CD4-positive, alpha-beta T cell treated with Interleukin-15 for 4 hours (primary cell): Measurements from ENCODE around the gene SLC9C1.
A peak's percentile ranks its signal among the peaks of the same experiment; 100 is the strongest.
"Not testable (repeated sequence)": the region's sequence is repeated elsewhere in the genome, so short reads cannot be mapped to it uniquely, and the experiment has no call there.

ENCODE experiments used
- DNase-seq: peaks from one replicate; pipeline ENCODE4 v3.0.0-alpha.2; 2020; ENCODE audit warnings: low spot score

SLC9C1 gene

DNA sequence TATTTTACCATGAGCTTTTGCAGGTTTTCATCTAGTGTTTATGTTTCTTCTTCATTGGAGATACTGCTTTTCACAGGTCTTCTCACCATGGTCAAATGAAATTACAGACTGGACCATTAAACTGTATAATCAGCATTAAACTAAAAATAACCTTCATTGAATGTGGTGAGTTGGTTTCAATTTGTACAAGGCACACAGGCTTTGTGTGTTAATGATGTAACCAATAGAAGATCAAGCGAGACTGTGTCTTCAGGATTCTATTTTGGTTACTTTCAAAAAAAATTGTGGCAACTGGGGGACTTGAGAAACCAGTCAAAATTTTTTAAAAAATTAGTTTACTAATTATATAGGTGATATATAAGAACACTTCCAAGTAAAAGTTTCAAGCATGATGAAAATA, 106.7 kb downstream of the SLC9C1 start:
- DNase-seq = no peak

DNA sequence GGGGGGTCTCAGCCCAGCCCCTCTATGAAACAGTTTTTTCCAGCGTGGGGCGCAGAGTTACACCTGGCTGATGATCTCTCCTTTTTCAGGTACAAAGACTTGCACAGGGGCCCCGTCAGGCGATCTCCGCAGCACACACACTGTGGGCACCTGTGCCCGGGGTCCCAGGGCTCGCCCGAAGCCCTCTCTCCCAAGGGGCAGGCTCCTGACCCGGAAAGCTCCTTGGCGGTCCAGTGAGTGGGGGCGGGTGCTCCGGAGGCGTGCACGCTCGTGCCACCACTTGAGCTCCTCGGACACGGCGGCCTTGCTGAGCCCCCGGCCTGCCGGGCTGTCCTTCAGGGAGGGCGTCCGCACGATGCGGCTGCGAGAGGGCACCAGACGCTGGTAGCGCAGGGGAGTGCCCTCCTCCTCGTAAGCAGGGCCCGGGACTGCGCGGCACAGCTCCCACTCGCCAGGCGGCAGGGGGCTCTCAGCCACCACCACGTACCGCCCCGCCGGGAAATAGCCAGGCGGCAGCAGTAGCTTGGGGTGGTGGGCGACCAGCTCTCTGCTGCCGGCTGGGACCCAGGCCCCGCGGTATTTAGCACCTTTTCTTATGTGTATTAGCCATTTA, 108.5 kb downstream of the SLC9C1 start:
- not testable (repeated sequence) for DNase-seq

DNA sequence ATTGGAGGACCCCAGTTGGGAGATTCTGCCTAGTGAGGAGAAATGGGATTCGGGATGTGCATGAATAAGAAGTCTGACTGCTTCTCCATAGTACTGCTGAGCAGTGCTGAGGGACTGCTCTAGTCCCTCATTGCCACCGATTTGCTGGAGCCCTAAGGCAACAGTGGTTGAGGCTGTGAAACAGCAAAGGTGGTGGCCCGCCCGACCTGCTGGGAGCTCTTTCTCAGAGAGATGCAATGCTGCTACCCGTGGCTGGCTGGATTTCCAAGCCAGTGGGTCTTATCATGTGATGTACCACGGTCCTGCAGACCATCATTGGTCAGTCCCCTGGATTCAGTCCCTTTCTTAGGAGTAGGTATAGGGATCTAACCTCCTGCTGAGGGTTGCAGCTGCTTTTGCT, 118.4 kb downstream of the SLC9C1 start:
- no peak for DNase-seq

DNA sequence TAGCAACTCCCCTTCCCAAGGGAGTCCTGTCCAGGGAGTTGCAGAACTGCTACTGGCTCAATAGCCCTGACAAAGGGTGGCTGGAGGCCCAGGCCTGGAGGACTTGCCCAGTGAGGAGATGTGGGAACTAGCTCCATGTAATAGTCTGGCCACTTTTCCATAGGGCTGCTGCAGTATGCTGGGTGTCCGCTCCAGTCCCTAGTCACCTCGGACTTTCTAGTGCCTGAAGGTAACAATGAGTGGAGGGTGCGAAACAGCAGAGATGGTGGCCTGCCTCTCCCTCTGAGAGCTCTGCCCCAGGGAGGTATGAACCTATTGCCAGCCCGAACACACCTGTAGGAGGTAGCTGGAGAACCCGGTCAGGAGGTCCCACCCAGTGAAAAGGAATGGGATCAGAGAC, 119.0 kb downstream of the SLC9C1 start:
- DNase-seq = no peak

DNA sequence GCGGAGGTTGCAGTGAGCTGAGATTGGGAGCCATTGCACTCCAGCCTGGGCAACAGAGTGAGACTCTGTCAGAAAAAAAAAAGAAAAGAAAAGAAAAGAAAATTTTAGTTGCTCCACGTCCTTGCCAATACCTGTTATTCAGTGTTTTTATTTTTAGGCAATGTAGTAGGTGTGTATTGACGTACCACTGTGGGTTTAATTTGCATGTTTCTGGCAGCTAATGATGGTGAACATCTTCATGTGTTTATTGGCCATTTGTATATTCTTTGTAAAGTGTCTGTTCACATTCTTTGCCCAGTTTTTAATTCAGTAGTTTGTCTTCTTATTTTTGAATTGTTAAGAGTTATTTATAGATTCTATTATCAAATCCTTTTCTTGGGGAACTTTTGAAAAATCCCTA, 122.9 kb downstream of the SLC9C1 start:
- no peak for DNase-seq

DNA sequence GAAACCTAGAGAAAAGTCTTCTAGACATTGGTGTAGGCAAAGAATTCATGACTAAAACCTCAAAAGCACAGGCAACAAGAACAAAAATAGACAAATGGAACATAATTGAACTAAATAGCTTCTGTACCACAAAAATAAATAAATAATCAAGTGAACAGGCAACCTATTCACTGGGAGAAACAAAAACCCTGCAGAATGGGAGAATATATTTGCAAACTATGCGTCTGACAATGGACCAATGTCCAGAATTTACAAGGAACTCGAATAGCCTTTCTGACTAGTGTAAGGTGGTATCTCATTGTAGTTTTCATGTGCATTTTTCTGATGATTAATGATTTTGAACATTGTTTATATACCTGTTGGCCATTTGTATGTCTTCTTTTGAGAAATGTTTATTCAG, 124.0 kb downstream of the SLC9C1 start:
- no peak for DNase-seq

DNA sequence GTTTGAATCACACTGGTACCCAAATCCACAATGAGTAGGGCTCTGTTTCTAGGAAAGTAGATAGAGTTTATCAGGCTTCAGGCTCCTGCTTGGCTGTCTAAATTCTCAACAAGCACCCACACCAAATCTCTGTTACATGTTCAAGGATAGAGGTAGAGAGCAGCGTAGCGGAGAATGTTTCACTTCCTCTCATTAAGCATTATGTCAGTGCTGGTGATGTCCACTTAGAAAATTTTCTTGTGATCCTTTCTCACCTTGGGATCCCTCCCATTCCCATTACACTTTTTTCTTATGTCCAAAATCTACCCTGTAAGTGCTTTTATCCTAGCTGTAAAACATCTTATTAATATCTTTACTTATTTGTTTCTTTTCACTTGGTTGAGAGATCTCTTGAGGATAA, 126.3 kb downstream of the SLC9C1 start:
- DNase-seq = no peak

DNA sequence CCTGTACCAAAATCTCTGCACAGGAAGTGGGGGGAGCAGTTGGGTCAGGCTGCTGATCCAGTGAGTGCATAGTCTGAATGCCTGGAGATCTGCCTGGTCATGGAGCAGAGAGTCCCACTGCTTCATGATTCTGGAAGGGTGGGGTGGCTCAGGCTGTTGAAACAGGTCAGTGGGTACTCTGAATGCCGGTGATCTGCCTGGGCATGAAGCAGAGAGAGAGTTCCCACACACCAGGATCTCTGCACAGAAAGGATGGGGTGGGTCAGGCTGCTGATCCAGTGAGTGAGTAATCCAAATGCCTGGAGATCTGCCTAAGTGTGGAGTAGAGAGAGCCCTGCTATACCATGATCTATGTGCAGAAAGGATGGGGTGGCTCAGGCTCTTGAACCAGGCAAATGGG, 144.9 kb downstream of the SLC9C1 start:
- DNase-seq = no peak

DNA sequence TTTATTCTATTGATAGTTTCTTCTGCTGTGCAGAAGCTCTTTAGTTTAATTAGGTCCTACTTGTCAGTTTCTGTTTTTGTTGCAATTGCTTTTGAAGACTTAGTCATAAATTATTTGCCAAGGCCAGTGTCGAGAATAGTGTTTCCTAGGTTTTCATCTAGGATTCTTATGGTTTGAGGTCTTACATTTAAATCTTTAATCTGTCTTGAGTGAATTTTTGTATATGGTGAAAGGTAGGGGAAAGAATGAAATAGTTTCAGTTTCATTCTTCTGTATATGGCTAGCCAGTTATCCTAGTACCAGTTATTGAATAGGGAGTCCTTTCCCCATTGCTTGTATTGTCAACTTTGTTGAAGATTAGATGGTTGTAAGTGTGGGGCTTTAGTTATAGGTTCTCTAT, 150.3 kb downstream of the SLC9C1 start:
- no peak for DNase-seq

DNA sequence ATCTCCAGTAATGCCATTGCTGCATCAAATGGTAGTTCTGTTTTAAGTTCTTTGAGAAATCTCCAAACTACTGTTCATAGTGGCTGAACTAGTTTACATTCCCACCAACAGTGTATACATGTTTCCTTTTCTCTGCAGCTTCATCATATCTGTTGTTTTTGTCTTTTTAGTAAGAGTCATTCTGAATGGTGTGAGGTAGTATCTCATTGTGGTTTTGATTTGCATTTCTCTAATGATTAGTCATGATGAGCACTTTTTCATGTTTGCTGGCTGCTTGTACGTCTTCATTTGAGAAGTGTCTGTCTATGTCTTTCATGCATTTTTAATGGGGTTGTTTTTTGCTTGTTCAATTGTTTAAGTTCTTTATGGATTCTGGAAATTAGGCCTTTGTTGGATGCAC, 150.8 kb downstream of the SLC9C1 start:
- no peak for DNase-seq

DNA sequence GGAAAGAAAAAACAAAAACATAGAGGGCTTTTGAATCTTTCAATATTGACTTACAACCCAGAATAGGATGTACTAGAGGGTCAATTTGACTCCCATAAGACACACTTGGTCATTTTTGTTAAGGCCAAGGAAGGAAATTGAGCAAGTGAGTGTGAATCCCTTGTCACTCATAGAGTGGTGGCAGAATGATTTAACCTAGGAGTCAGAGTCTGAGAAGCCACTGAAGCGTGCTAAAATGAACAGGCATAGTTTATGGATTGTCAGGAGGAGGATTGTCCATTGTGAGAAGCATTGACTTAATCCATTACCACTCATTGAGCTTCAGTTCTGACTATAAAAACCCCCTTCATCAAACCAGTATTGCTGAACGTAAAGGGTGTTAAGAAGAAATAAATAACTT, 152.7 kb downstream of the SLC9C1 start:
- DNase-seq = no peak

DNA sequence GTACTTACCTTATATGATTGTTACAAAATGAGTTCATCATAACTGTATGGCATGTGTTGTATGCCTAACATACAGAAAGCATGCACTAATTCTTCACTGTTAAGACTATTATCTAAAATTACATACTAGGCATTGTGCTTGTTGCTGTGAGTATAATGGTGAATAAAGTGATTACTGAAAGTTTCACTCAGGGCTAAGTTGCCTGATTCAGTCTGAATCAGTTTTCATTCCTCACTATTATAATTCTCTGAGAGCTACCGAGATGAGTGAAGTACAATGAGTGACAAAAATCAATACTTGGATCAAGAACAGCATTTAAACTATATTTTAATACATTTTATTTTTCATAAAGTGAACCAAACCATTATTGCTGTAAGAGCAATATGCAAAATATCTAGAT, 153.4 kb downstream of the SLC9C1 start:
- no peak for DNase-seq

DNA sequence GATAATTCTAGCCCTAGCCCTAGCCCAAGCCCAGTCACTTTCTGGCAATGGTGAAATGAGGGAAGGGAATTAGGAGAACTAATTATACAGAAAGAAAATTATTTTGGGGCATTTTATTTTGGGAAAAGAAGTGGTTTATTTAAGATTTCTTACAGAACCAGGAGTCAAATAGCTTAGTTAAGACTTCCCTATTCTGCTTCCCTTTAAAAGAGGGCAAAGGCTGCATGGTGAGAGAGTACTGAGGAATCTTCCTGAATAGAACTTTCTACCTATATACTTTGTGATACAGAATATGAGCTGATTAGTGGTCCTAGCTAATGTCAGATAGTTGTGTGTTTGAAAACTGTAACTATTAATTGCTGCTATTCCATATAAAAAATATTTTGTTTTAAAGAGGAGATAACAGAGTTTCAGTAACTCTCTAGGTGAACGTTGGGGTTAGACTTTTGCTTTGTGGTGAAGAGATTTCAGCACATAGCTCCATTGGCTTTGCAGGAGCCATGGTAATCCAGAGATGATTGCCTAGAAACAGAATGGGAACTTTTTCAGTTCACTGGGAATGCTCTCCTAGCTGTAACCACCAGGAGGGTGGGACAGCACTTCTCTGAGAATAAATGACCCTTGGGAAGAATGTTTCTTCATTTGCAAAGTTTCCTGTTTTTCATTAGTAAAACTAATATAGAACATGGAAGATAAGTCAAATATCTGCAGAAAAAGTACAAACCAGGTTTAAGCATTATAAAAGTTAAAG, 155.6 kb downstream of the SLC9C1 start:
- DNase-seq = no peak

DNA sequence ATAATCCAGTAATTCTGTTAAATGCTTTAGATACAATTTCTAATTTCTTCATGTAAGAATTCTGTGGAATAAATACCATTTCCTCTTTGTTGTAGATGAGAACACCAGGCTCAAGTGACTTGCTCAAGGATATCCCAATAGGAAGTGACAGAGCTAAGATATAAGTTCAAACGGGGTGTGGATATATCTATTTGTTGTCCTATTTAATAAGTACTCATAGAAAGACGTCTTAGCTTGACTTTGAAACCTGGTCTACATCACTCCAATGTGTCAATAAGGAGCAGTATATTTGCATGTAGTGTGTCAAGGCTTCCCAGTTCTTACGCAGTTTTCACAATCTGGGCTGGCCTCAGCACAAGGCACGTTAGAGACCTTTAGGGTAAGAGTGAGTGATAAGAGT, 156.2 kb downstream of the SLC9C1 start:
- no peak for DNase-seq

DNA sequence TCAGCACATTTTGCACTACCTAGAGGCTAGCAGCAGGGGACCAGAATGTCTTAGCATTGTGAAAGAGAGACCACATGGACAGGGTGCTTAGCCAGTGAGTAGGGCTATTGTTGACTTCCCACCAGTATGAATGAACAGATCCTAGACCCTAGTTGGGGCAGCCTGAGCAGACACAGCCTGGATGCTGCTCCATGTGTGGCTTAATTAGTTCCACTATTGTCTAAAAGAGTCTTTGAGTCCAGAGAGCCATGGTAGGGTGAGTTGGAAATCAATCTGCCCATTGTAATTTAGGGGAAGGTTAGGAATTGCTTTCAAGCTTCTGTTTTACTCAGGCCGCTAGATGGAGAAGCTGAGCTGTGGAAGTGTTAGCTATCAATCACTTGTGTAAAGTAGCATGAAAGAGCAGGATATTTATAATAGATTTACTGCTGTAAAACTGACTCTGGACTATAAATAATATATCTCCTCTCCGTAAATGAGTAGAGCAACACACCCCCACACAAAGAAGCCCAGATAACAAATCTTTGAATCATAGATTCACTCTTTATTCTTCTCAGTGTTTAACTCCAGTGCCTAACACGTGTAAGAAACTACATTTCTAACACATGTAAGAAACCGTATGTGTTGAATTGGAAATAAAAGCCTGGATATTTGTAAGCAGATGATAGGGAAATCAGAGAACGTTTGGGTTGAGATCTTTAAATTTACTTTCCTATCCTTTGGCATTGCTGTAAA, 156.9 kb downstream of the SLC9C1 start:
- DNase-seq = peak; percentile 59

DNA sequence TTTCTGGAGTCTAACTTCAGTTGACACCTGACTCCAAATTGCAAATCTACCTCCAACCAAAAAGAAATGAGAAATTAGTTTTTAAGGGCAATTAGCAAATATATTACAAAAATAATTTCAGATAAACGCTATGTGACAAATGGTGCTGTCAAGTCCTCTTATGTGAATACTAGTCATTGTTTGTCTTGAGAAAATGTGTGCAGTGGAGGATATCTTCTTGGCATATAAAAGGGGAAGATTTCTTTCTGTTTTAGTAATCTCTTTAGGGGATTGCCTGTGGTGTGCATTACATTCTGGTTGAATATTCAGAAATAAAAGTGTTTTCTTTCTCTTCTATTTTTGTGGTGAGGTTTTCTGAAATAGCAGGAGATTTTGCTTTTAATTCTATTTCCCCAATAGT, 158.0 kb downstream of the SLC9C1 start:
- DNase-seq = no peak

DNA sequence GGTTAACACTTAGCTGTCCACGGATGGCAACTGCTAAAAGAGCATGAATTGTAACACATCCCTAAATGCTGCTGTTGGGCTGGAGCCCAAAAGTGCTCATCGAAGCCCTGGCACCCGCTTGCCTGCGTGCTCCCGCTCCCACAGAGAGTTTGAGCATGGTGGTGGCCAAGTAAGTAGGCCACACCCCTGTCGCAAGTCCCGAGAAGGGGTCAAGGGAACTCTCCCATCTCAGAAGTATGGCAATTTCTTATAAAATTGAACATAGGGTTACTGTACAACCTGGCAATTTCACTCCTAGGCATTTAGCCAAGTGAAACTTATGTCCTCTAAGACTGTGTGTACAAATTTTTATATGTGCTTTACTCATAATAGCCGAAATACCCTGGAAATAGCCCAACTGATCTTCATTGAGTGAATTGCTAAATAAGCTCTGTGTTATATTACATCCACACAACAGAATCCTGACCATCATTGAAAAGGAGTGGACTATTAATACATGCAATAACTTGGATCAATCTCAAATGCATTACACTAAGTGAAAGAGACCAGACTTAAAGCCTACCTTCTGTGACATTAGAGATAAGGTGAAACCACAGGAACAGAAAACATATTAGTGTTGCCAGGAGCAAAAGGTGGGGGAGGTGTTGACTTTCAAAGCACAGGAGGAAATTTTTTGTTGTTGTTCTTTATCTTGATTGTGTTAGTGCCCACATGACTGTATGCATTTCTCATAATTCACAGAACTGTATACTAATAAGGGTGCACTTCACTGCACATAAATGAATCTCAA, 159.5 kb downstream of the SLC9C1 start:
- DNase-seq = peak; percentile 73

DNA sequence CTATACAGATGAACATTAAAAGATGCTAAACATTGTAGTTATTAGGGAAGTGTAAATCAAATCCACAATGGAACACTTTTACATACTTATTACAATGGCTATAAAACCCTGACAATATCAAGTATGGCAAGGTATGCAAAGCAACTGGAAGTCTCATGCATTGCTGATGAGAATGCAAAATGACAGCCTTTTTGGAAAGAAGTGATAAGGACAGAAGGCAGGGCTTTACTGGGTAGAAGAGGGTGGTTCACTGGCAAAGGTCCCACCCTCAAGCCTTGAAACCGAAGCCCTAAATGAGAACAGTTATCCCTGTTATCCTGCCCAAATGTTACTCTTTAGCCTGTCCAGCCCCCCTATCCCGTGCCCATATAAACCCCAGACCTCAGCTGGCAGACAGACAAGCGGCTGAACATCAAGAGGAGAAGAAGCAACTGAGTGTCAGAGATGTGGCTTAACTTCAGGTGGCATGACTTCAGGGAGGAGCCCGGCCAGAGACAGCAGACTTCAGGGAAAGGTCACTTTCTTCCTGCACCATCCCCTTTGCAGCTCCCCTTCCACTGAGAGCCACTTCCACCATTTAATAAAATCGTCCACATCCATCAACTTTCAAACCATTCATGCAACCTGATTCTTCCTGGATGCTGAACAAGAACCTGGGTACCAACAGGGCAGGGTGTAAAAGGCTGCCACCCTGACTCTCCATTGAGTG, 160.2 kb downstream of the SLC9C1 start:
- no peak for DNase-seq

DNA sequence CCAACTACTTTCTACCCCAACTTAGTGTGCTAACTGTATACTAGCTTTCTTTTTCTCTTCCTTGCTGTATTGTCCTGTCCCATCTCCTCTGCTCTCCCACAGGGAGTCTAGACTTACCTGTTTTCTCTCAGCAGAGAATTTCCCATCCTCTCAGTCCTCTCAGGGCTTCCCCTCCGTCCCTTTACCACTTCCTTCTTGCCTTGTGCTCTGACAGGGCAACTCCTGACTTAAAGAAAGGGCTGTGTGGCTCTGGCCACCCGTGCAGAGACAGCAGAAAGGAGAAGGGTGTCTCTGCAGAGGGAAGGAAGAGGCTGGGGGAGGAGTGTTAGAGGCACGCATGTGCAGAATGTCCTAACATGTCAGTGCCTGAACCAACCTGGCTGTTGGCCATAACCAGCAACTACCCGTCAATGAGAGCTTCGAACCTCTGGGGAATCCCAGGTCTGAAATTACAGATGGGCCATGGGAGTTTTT, 161.0 kb downstream of the SLC9C1 start, which contains the start of gene GCSAM:
TSS of gene GCSAM (minus strand) at position 274 of the 474 bp plus-strand sequence. CDS start at position 146, 128 bp downstream.
- peak; percentile 85 for DNase-seq

DNA sequence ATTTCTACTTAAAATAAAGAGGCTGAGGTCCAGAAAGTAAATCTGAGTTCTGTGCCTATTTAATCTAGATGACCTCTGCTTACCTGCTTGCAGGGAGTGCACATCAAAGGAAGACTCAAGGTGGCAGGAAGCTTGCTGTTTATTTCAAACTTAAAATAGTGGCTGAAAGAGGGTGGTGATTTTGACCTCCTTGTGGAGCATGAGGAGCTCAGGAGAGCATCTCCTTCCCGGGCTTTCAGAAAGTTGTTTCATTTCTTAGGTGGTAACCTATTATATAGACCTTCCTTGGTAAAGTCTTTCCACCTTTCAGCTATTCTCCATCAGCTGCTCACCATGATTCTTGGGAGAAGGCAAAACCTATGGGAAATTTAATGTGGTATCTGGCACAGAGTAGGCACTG, 161.5 kb downstream of the SLC9C1 start:
- DNase-seq = no peak

DNA sequence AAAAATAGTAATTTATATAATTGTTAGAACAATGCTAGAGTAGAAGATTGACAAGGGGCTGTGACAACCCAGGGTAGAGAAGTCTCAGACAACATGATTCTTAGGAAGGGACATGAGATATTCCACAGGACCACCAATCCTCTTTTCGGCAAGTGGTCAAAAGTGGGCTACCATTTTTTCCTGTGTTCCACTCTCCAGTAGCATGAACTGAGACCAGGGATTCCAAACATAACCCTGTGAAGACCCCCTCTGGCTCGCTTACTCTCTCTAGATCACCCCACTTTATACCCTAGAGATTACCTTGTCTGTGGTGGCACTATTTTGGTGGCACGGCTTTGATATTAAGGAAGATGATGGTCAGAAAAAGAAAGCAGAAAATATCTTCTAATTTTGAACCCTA, 161.9 kb downstream of the SLC9C1 start:
- DNase-seq = no peak

DNA sequence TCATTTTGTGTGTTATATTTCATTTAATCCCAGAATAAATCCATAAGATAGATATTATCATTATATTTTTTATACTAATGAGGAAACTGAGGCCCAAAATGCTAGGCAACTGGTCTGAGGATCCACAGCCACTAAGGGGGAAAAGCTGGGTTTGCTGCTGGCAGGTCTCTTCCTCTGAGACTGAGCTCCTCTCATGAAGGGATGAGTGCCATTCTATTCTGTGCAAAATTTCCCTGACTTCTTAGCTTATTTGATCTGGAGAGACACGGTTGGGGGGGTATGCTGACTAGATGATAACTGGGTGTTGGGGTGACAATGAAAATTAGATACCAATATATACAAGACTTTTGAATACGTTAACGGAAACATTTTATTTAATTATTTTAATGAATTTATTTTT, 162.9 kb downstream of the SLC9C1 start:
- DNase-seq = no peak
